ENCODE data around the gene GPC5. TPM values are rescaled to one million over a fixed set of nuclear protein-coding genes. Genes with fewer than 3 reads are reported as not detected.

Gene GPC5
- total and polyA plus RNA-seq, 9 of the 15 experiments (the other 6 are each of a cell fraction or from before 2014, with no cell fraction given): 0.18 to 0.27 TPM; not detected in 7

GRCh38 chr13:92259046-92259445 is 860.6 kb downstream of the GPC5 start:
- TF ChIP-seq NR0B1 (IDR thresholded peaks at IDR 0.05; ENCODE audit: partially characterized antibody) (no peak), CTBP1 (IDR thresholded peaks at IDR 0.05; ENCODE audit: borderline replicate concordance) (no peak), MED1 (CRISPR knock-in tag; IDR thresholded peaks at IDR 0.05; ENCODE audit: borderline replicate concordance) (no peak), GATA2 (CRISPR knock-in tag; IDR thresholded peaks at IDR 0.05) (no peak), ZNF778 (CRISPR knock-in tag; IDR thresholded peaks at IDR 0.05) (no peak), ETS2 (tag; IDR thresholded peaks at IDR 0.05; ENCODE audit: borderline replicate concordance, poor library complexity, severe bottlenecking) (no peak), POLR3G (IDR thresholded peaks at IDR 0.05; ENCODE audit: extremely low read depth, insufficient read length, insufficient replicate concordance) (no peak), RUNX1 (IDR thresholded peaks at IDR 0.05; ENCODE audit: low read depth) (no peak), DMBX1 (CRISPR knock-in tag; IDR thresholded peaks at IDR 0.05; ENCODE audit: borderline replicate concordance) (no peak), FOXJ2 (tag; IDR thresholded peaks at IDR 0.05) (no peak), PTBP1 (IDR thresholded peaks at IDR 0.05; ENCODE audit: low read depth, low read length) (no peak), HINFP (tag; conservative IDR thresholded peaks at IDR 0.05; ENCODE audit: low read depth) (no peak), IRF2 (CRISPR knock-in tag; IDR thresholded peaks at IDR 0.05) (no peak), YBX1 (IDR thresholded peaks at IDR 0.05) (no peak), FOSL1 (tag; conservative IDR thresholded peaks at IDR 0.05) (no peak), ZNF79 (CRISPR knock-in tag; IDR thresholded peaks at IDR 0.05; ENCODE audit: low read depth) (no peak), FOXJ3 (CRISPR knock-in tag; IDR thresholded peaks at IDR 0.05) (no peak)
- TF ChIP-seq, protein P1, sequence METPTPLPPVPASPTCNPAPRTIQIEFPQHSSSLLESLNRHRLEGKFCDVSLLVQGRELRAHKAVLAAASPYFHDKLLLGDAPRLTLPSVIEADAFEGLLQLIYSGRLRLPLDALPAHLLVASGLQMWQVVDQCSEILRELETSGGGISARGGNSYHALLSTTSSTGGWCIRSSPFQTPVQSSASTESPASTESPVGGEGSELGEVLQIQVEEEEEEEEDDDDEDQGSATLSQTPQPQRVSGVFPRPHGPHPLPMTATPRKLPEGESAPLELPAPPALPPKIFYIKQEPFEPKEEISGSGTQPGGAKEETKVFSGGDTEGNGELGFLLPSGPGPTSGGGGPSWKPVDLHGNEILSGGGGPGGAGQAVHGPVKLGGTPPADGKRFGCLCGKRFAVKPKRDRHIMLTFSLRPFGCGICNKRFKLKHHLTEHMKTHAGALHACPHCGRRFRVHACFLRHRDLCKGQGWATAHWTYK (CRISPR knock-in tag; IDR thresholded peaks at IDR 0.05): no peak
- 0% methylated on average over 1 of the region's 1 CpG for WGBS (ENCODE audit: insufficient coverage, low coverage, missing lambda C conversion rate)
- no peaks in the 10 kb centered on the region for H3K9me3 ChIP-seq (replicated peaks; ENCODE audit: control insufficient read depth, insufficient read depth, low read depth, low read length)
- H3K36me3 ChIP-seq (ENCODE audit: control insufficient read depth, insufficient read depth, low read length): no peaks in the 10 kb centered on the region
- H4K20me1 ChIP-seq (replicated peaks; ENCODE audit: control insufficient read depth, insufficient read depth, low read length): no peaks in the 10 kb centered on the region
- no TSS peak for BruUV-seq (replicated peaks)
- H3K27ac ChIP-seq (ENCODE audit: extremely low read depth, low read depth, low read length): no peak overlapping the region
- POLR2A ChIA-PET: no interaction called here
- no peaks in the 10 kb centered on the region for H3K4me1 ChIP-seq (replicated peaks in 1 of 2; ENCODE audit: control insufficient read depth in 2 of 2, insufficient read depth in 2 of 2, low read length in 2 of 2)
- CTCF ChIA-PET (ENCODE audit: low intra/inter-chr PET ratio): no interaction called here
- in situ Hi-C loops (cut with MboI): loop anchor here (25.0 kb wide), 1 partner anchor 453 kb away; no protein-coding TSS in a partner anchor
- FAIRE-seq (no peak), ATAC-seq (no peak), DNase-seq (ENCODE audit: extremely low read depth in 1 of 4, low spot score in 3 of 4) (no peak)
- no peak overlapping the region for H3K9ac ChIP-seq (ENCODE audit: insufficient read depth in 1 of 2, low read depth in 2 of 2, low read length in 2 of 2)
- no peak overlapping the region for H3K4me2 ChIP-seq (ENCODE audit: insufficient read depth, low read length)
- H2AFZ ChIP-seq (ENCODE audit: low read depth, low read length): no peak overlapping the region
- intact Hi-C loops (cut with micrococcal nuclease): no loop called here
- H3K27me3 ChIP-seq (ENCODE audit: control insufficient read depth in 2 of 2, insufficient read depth in 2 of 2, low read length in 2 of 2): no peaks in the 10 kb centered on the region
- H3K9me1 ChIP-seq (ENCODE audit: control insufficient read depth, insufficient read depth, low read length): no peaks in the 10 kb centered on the region
- no peak overlapping the region for H3K4me3 ChIP-seq
- H3K79me2 ChIP-seq (ENCODE audit: control insufficient read depth, insufficient read depth, low read length): no peaks in the 10 kb centered on the region
